Endothelial cell (in vitro differentiated cells): ENCODE results near the gene RBM10. TPM values are rescaled to one million over a fixed set of nuclear protein-coding genes. Genes with fewer than 3 reads are reported as not detected.

Source experiments
- DNase-seq: peaks from one replicate; pipeline ENCODE4 v3.0.0; 2021; ENCODE audit warnings: low spot score
- H3K27ac Mint-ChIP-seq: one replicate; pipeline ENCODE4 v1.8.0; 2021; ENCODE audit warnings: mixed read lengths, inconsistent platforms; ENCODE audit not compliant: unreplicated experiment
- H3K27me3 Mint-ChIP-seq: one replicate; pipeline ENCODE4 v1.8.0; 2021; ENCODE audit warnings: mild to moderate bottlenecking, moderate library complexity, mixed read lengths, inconsistent platforms; ENCODE audit not compliant: unreplicated experiment
- H3K36me3 Mint-ChIP-seq: one replicate; pipeline ENCODE4 v1.8.0; 2021; ENCODE audit warnings: mild to moderate bottlenecking, low read depth, mixed read lengths, inconsistent platforms; ENCODE audit not compliant: unreplicated experiment
- H3K4me1 Mint-ChIP-seq: one replicate; pipeline ENCODE4 v1.8.0; 2021; ENCODE audit warnings: mild to moderate bottlenecking, mixed read lengths, inconsistent platforms; ENCODE audit not compliant: unreplicated experiment
- H3K4me3 Mint-ChIP-seq: one replicate; pipeline ENCODE4 v1.8.0; 2021; ENCODE audit warnings: mild to moderate bottlenecking, mixed read lengths, inconsistent platforms; ENCODE audit not compliant: unreplicated experiment
- H3K9me3 Mint-ChIP-seq: one replicate; pipeline ENCODE4 v1.8.0; 2021; ENCODE audit warnings: mixed read lengths, inconsistent platforms; ENCODE audit not compliant: unreplicated experiment
- CTCF ChIP-seq: fragments of 200-600 bp; sonication (generic); IDR thresholded peaks from one replicate; pipeline ENCODE4 v1.5.0; 2021; ENCODE audit warnings: antibody characterized with exemption; ENCODE audit not compliant: unreplicated experiment
- total RNA-seq: library from RNA; stranded (reverse); fragmentation: NEBNext Ultra II Directional; extraction: Animal tissue kit (Norgen Biotek cat#: 25700); gene quantifications from one replicate; pipeline ENCODE4 v1.2.1, GENCODE V29; 2021; ENCODE audit not compliant: unreplicated experiment

RBM10 gene
- total RNA-seq, 1 donor from 2014 or later = 42.1 TPM

DNA sequence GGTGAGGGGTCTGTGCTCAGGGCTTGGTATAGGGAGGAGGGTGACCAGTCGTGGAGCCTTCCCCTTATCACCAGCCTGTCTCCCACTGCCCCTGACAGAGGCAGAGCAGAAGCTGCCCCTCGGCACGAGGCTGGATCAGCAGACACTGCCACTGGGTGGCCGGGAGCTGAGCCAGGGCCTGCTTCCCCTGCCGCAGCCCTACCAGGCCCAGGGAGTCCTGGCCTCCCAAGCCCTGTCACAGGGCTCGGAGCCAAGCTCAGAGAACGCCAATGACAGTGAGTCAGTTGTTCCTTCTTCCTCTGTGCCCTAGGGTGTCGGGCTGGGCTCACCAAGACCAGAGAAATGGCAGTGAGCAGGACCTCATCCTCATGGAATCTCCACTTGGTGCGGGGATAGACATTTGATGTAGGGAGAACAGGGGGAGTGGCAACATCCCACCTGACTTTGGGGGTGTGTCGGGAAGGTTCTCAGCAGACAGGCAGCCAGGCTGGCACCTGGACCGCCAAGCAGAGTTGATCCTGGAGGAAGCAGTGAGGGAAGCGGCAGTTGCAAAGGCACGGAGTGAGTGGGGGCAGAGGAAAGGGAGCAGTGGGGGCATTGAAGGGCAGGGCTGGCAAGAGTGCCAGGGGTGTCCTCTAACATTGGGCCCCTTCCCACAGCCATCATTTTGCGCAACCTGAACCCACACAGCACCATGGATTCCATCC, 34.4 kb downstream of the RBM10 start:
- Mint-ChIP-seq H3K4me3 (no peak overlapping the region), H3K27me3 (peaks cover 3% of the 10 kb centered on the region), H3K36me3 (peaks cover 16% of the 10 kb centered on the region), H3K4me1 (no peaks in the 10 kb centered on the region), H3K27ac (no peak overlapping the region), H3K9me3 (no peaks in the 10 kb centered on the region)
- DNase-seq = no peak
- TF ChIP-seq CTCF = no peak

DNA sequence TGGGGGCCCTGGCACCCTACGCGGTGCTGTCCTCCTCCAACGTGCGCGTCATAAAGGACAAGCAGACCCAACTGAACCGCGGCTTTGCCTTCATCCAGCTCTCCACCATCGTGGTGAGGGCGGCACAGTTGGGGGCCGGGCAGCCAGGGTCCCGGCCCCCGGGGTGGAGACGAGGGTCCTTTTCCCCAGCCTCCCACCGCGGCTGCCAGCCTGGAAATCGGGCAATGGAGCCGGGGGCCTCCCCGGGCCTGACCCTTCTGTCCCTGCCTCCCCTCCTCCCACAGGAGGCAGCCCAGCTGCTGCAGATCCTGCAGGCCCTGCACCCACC, 34.9 kb downstream of the RBM10 start:
- Mint-ChIP-seq H3K36me3 (peaks cover 16% of the 10 kb centered on the region), H3K4me1 (no peaks in the 10 kb centered on the region), H3K27ac (no peak overlapping the region), H3K4me3 (no peak overlapping the region), H3K9me3 (no peaks in the 10 kb centered on the region), H3K27me3 (peaks cover 3% of the 10 kb centered on the region)
- no peak for DNase-seq
- TF ChIP-seq CTCF = no peak

DNA sequence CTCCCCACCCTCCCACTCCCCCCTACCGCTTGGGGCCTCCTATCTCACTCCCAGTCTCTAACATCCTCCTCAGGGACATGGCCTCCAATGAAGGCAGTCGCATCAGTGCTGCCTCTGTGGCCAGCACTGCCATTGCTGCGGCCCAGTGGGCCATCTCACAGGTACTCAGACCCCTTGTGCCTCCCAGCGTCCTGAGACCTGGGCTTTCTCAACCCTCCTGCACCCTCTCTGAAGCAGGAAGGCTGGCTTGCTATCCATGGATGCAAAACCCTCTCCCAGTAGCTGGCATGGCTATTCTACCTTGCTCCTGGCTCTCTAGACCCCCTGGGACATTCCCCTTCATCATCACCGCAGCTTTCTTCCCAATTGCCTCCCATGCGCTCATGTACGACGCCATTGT, 35.3 kb downstream of the RBM10 start:
- Mint-ChIP-seq H3K4me3 (peak overlapping the region; percentile 56), H3K36me3 (peaks cover 16% of the 10 kb centered on the region), H3K27ac (no peak overlapping the region), H3K27me3 (peaks cover 3% of the 10 kb centered on the region), H3K4me1 (no peaks in the 10 kb centered on the region), H3K9me3 (no peaks in the 10 kb centered on the region)
- no peak for TF ChIP-seq CTCF
- DNase-seq = no peak

- Mint-ChIP-seq H3K9me3 (no peaks in the 10 kb centered on the region), H3K4me3 (no peak overlapping the region), H3K27me3 (peaks cover 3% of the 10 kb centered on the region), H3K27ac (no peak overlapping the region), H3K36me3 (peaks cover 16% of the 10 kb centered on the region), H3K4me1 (no peaks in the 10 kb centered on the region)
- no peak for TF ChIP-seq CTCF
- no peak for DNase-seq
Measured at GRCh38 chrX:47181301-47181700, 36.3 kb downstream of the RBM10 start.

DNA sequence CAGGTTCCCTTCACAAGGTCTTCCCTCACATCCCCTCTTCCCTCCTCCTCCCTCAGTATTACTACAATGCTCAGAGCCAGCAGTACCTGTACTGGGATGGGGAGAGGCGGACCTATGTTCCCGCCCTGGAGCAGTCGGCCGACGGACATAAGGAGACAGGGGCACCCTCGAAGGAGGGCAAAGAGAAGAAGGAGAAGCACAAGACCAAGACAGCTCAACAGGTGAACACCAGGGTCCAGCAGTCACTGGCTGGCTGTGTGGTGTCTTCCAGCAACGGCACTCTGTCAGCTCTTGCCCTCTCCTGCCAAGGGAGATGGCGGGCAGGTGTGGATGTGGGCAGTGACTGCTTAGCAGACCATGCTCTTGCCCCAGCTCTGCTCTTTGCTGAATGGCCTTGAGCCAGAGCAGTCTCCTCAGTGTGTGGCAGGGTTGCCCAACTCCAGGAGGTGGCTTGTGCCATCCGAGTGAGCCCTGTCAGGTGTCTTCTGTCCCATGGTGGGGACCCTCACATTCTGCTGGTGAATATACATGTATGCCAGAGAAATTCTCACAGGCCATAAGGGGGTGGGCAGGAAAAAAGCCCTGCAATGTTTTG, 37.2 kb downstream of the RBM10 start:
- no peak for DNase-seq
- no peaks in the 10 kb centered on the region for H3K4me1 Mint-ChIP-seq
- peaks cover 13% of the 10 kb centered on the region for H3K36me3 Mint-ChIP-seq

More for the DNA sequence above, 37.2 kb downstream of the RBM10 start:
- TF ChIP-seq CTCF = no peak
- Mint-ChIP-seq H3K27ac (no peak overlapping the region), H3K9me3 (no peaks in the 10 kb centered on the region), H3K27me3 (peaks cover 3% of the 10 kb centered on the region), H3K4me3 (no peak overlapping the region)
